Gastrocnemius medialis (tissue), 4 donors: ENCODE results near the gene GLI3.

Experiments
- CTCF ChIP-seq, 5 experiments: fragments of 450-650 bp in 3 of 5; fragments of 200-600 bp in 2 of 5; sonication (generic) in 2 of 5; IDR thresholded peaks in 4 of 5; conservative IDR thresholded peaks in 1 of 5; 1 replicate in 4 of 5; 2 replicates in 1 of 5; pipeline ENCODE4 v1.5.1; 2016 to 2019; ENCODE audit warnings: antibody characterized with exemption in 5 of 5, mild to moderate bottlenecking in 3 of 5, moderate library complexity in 3 of 5
- POLR2A ChIP-seq, 2 donors: fragments of 450-650 bp; IDR thresholded peaks; one replicate each; pipeline ENCODE4 v1.6.1; 2017; ENCODE audit warnings: antibody characterized with exemption in 2 of 2, mild to moderate bottlenecking in 2 of 2, moderate library complexity in 2 of 2

- TF ChIP-seq CTCF (IDR thresholded peaks at IDR 0.05 in 4 of 5, conservative IDR thresholded peaks at IDR 0.05 in 1 of 5), result no peak
- no peak for TF ChIP-seq POLR2A (IDR thresholded peaks at IDR 0.05)
These were observed 181.8 kb downstream of the GLI3 start for GRCh38 chr7:42055171-42055570.
